CD4-positive, CD25-positive, alpha-beta regulatory T cell (primary cell): ENCODE data around the gene ANKS1B. TPM values are rescaled to one million over a fixed set of nuclear protein-coding genes. Genes with fewer than 3 reads are reported as not detected.

Experiments
- ATAC-seq, 2 donors: fragments of 150-1000 bp; cut with Tn5 transposase; one replicate each; pipeline ENCODE4 v1.10.0; 2021; ENCODE audit warnings: low read depth in 2 of 2, moderate number of reproducible peaks in 2 of 2, moderate library complexity in 1 of 2
- DNase-seq, 3 donors: peaks; one replicate each; pipeline versions ENCODE4 v3.0.0 to v3.0.0-alpha.2; 2012 to 2022; ENCODE audit warnings: mixed read lengths in 1 of 3
- H3K27ac ChIP-seq: one replicate; pipeline ENCODE4 v1.7.0; 2013; ENCODE audit warnings: mild to moderate bottlenecking, low read length; ENCODE audit not compliant: insufficient read depth, poor library complexity, severe bottlenecking
- H3K27me3 ChIP-seq: one replicate; pipeline ENCODE4 v1.7.0; 2013; ENCODE audit warnings: low read length; ENCODE audit not compliant: control insufficient read depth, insufficient read depth
- H3K36me3 ChIP-seq: one replicate; pipeline ENCODE4 v1.7.0; 2013; ENCODE audit warnings: mild to moderate bottlenecking, low read length, moderate library complexity; ENCODE audit not compliant: control insufficient read depth, insufficient read depth
- H3K4me1 ChIP-seq: 2 replicates; pipeline ENCODE4 v1.7.0; 2013; ENCODE audit warnings: mild to moderate bottlenecking, low read length; ENCODE audit not compliant: insufficient read depth, control insufficient read depth, poor library complexity, severe bottlenecking
- H3K4me3 ChIP-seq: one replicate; pipeline ENCODE4 v1.7.0; 2013; ENCODE audit warnings: low read depth, mild to moderate bottlenecking, low read length, moderate library complexity
- H3K9me3 ChIP-seq, 2 experiments: 1 replicate in 1 of 2; 2 replicates in 1 of 2; pipeline ENCODE4 v1.7.0; 2013; ENCODE audit warnings: low read length in 2 of 2, mild to moderate bottlenecking in 1 of 2, moderate library complexity in 1 of 2; ENCODE audit not compliant: control insufficient read depth in 2 of 2
- H3K27ac Mint-ChIP-seq, 3 donors: one replicate each; pipeline ENCODE4 v1.8.0; 2020 to 2022; ENCODE audit warnings: mild to moderate bottlenecking in 3 of 3, mixed read lengths in 3 of 3, moderate library complexity in 2 of 3
- H3K27me3 Mint-ChIP-seq: one replicate; pipeline ENCODE4 v1.8.0; 2022; ENCODE audit warnings: mild to moderate bottlenecking, mixed read lengths
- H3K36me3 Mint-ChIP-seq: one replicate; pipeline ENCODE4 v1.8.0; 2020; ENCODE audit warnings: mixed read lengths
- H3K4me1 Mint-ChIP-seq, 4 donors: one replicate each; pipeline ENCODE4 v1.8.0; 2020 to 2022; ENCODE audit warnings: mixed read lengths in 4 of 4, mild to moderate bottlenecking in 1 of 4
- H3K4me3 Mint-ChIP-seq, 4 donors: one replicate each; pipeline ENCODE4 v1.8.0; 2020 to 2022; ENCODE audit warnings: mild to moderate bottlenecking in 4 of 4, mixed read lengths in 4 of 4, moderate library complexity in 3 of 4
- H3K9me3 Mint-ChIP-seq, 7 donors: one replicate each; pipeline ENCODE4 v1.8.0; 2020 to 2022; ENCODE audit warnings: mixed read lengths in 7 of 7, mild to moderate bottlenecking in 3 of 7, moderate library complexity in 2 of 7
- polyA plus RNA-seq, 4 donors: library from polyadenylated mRNA; unstranded; fragments of 300-500 nt; fragmentation: Illumina TruSeq; gene quantifications; one replicate each; pipeline ENCODE4 v1.2.3, GENCODE V29; 2021
- total RNA-seq: library from RNA; stranded (reverse); gene quantifications from one replicate; pipeline ENCODE4 v1.2.3, GENCODE V29; 2022

ANKS1B gene
- total and polyA plus RNA-seq, 5 donors from 2014 or later: 4.0 to 15.9 (median 9.5) TPM

- Mint-ChIP-seq H3K9me3 (peaks cover 0 to 14% (median 3%) of the 10 kb centered on the region in 7 donors), H3K36me3 (no peaks in the 10 kb centered on the region), H3K4me3 (no peak overlapping the region), H3K27ac (no peak overlapping the region), H3K4me1 (no peaks in the 10 kb centered on the region), H3K27me3 (no peaks in the 10 kb centered on the region)
- H3K27ac ChIP-seq: no peak overlapping the region
- no peaks in the 10 kb centered on the region for H3K9me3 ChIP-seq
- no peaks in the 10 kb centered on the region for H3K4me1 ChIP-seq
- no peak for DNase-seq
- no peak overlapping the region for H3K4me3 ChIP-seq
- no peaks in the 10 kb centered on the region for H3K27me3 ChIP-seq
- ATAC-seq: no peak
- H3K36me3 ChIP-seq: no peaks in the 10 kb centered on the region
These were observed 232.0 kb downstream of the ANKS1B start for GRCh38 chr12:99752740-99753139.

GRCh38 chr12:99746538-99746937 is 238.2 kb downstream of the ANKS1B start:
- H3K36me3 Mint-ChIP-seq: no peaks in the 10 kb centered on the region
- no peak overlapping the region for H3K27ac Mint-ChIP-seq
- ATAC-seq (no peak), DNase-seq (no peak)
- H3K36me3 ChIP-seq: no peaks in the 10 kb centered on the region
- H3K4me1 ChIP-seq: no peaks in the 10 kb centered on the region
- no peak overlapping the region for H3K27ac ChIP-seq
- no peaks in the 10 kb centered on the region for H3K4me1 Mint-ChIP-seq
- no peaks in the 10 kb centered on the region for H3K9me3 ChIP-seq
- H3K4me3 ChIP-seq: no peak overlapping the region
- H3K4me3 Mint-ChIP-seq: no peak overlapping the region
- H3K27me3 Mint-ChIP-seq: no peaks in the 10 kb centered on the region
- peaks cover 0 to 3% (median 1%) of the 10 kb centered on the region in 7 donors for H3K9me3 Mint-ChIP-seq
- no peaks in the 10 kb centered on the region for H3K27me3 ChIP-seq

GRCh38 chr12:99745895-99746294 is 238.8 kb downstream of the ANKS1B start:
- Mint-ChIP-seq H3K9me3 (peaks cover 0 to 3% (median 0%) of the 10 kb centered on the region in 7 donors), H3K4me1 (no peaks in the 10 kb centered on the region), H3K27ac (no peak overlapping the region), H3K4me3 (no peak overlapping the region), H3K36me3 (no peaks in the 10 kb centered on the region), H3K27me3 (no peaks in the 10 kb centered on the region)
- no peaks in the 10 kb centered on the region for H3K27me3 ChIP-seq
- ATAC-seq: no peak
- H3K4me3 ChIP-seq: no peak overlapping the region
- no peak for DNase-seq
- H3K27ac ChIP-seq: no peak overlapping the region
- H3K36me3 ChIP-seq: no peaks in the 10 kb centered on the region
- H3K4me1 ChIP-seq: no peaks in the 10 kb centered on the region
- H3K9me3 ChIP-seq: no peaks in the 10 kb centered on the region

- H3K27me3 Mint-ChIP-seq: no peaks in the 10 kb centered on the region
- Histone ChIP-seq H3K4me1 (no peaks in the 10 kb centered on the region), H3K4me3 (no peak overlapping the region), H3K27me3 (no peaks in the 10 kb centered on the region), H3K36me3 (no peaks in the 10 kb centered on the region), H3K27ac (no peak overlapping the region), H3K9me3 (no peaks in the 10 kb centered on the region)
- no peaks in the 10 kb centered on the region for H3K4me1 Mint-ChIP-seq
- H3K27ac Mint-ChIP-seq: no peak overlapping the region
- H3K9me3 Mint-ChIP-seq: peaks cover 0 to 3% (median 0%) of the 10 kb centered on the region in 7 donors
- no peak for DNase-seq
- H3K4me3 Mint-ChIP-seq: no peak overlapping the region
- H3K36me3 Mint-ChIP-seq: no peaks in the 10 kb centered on the region
- no peak for ATAC-seq
These were observed 239.6 kb downstream of the ANKS1B start for GRCh38 chr12:99745121-99745520.

- no peak overlapping the region for H3K27ac Mint-ChIP-seq
- no peaks in the 10 kb centered on the region for H3K4me1 ChIP-seq
- no peaks in the 10 kb centered on the region for H3K27me3 Mint-ChIP-seq
These were observed 247.9 kb downstream of the ANKS1B start for GRCh38 chr12:99736760-99737269.

GRCh38 chr12:99732131-99732530 is 252.6 kb downstream of the ANKS1B start:
- DNase-seq (no peak), ATAC-seq (no peak)
- Histone ChIP-seq H3K36me3 (no peaks in the 10 kb centered on the region), H3K27me3 (no peaks in the 10 kb centered on the region), H3K4me3 (no peak overlapping the region), H3K27ac (no peak overlapping the region), H3K4me1 (no peaks in the 10 kb centered on the region), H3K9me3 (no peaks in the 10 kb centered on the region)
- H3K4me3 Mint-ChIP-seq: no peak overlapping the region
- H3K27ac Mint-ChIP-seq: no peak overlapping the region
- H3K27me3 Mint-ChIP-seq: no peaks in the 10 kb centered on the region
- no peaks in the 10 kb centered on the region for H3K4me1 Mint-ChIP-seq
- peaks cover 1 to 20% (median 9%) of the 10 kb centered on the region in 7 donors for H3K9me3 Mint-ChIP-seq
- H3K36me3 Mint-ChIP-seq: no peaks in the 10 kb centered on the region

More at GRCh38 chr12:99736760-99737269, 247.9 kb downstream of the ANKS1B start:
- Mint-ChIP-seq H3K4me1 (no peaks in the 10 kb centered on the region), H3K4me3 (no peak overlapping the region), H3K36me3 (no peaks in the 10 kb centered on the region), H3K9me3 (peaks cover 0 to 14% (median 8%) of the 10 kb centered on the region in 7 donors)
- H3K9me3 ChIP-seq: no peaks in the 10 kb centered on the region
- no peak for ATAC-seq
- H3K36me3 ChIP-seq: no peaks in the 10 kb centered on the region
- no peak for DNase-seq
- H3K4me3 ChIP-seq: no peak overlapping the region
- H3K27me3 ChIP-seq: no peaks in the 10 kb centered on the region
- H3K27ac ChIP-seq: no peak overlapping the region

GRCh38 chr12:99722690-99723486 is 261.8 kb downstream of the ANKS1B start:
- Mint-ChIP-seq H3K27me3 (no peaks in the 10 kb centered on the region), H3K9me3 (peaks cover 0 to 15% (median 1%) of the 10 kb centered on the region in 7 donors), H3K4me3 (no peak overlapping the region), H3K4me1 (no peaks in the 10 kb centered on the region), H3K36me3 (no peaks in the 10 kb centered on the region), H3K27ac (no peak overlapping the region)
- no peak overlapping the region for H3K27ac ChIP-seq
- no peak for ATAC-seq
- no peak for DNase-seq
- no peaks in the 10 kb centered on the region for H3K4me1 ChIP-seq
- H3K36me3 ChIP-seq: no peaks in the 10 kb centered on the region
- H3K27me3 ChIP-seq: no peaks in the 10 kb centered on the region
- no peak overlapping the region for H3K4me3 ChIP-seq
- no peaks in the 10 kb centered on the region for H3K9me3 ChIP-seq
